ENCODE results near the gene SEC31B. TPM values are rescaled to one million over a fixed set of nuclear protein-coding genes. Genes with fewer than 3 reads are reported as not detected.

SEC31B gene
- total and polyA plus RNA-seq, 9 of the 15 experiments (the other 6 are each of a cell fraction or from before 2014, with no cell fraction given), result 0.91 to 7.0 (median 2.4) TPM

DNA sequence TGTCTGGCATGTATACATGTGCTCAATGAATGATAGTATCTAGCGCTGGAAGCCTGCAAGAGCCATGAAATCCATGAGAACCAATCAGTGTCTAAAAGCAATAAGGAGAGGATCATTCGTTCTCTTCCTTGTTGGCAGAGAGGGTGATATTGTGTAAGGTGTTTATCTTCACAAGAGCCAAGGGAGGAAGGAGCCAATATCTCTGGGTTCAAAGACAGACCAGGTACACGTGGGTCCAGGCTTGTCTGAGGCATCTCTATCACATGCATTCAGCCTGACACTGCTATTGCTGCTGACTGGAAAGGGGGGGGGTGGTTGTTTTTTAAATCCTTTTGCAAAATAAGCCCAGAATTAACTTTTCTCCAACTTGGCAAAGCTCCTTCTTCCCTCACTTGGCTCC lies 4.0 kb downstream of the SEC31B start:
- H4K20me1 ChIP-seq (replicated peaks; ENCODE audit: control insufficient read depth, insufficient read depth, low read length), result no peaks in the 10 kb centered on the region; the same call in 1 of the 2 replicates
- DNase-seq (ENCODE audit: extremely low read depth in 1 of 4, low spot score in 3 of 4) (no peak), FAIRE-seq (no peak), ATAC-seq (no peak)
- ChIA-PET CTCF (ENCODE audit: low intra/inter-chr PET ratio) (no interaction called here), POLR2A (no interaction called here)
- 79% methylated on average over 2 of the region's 3 CpGs for WGBS (ENCODE audit: insufficient coverage, low coverage, missing lambda C conversion rate)
- H3K4me1 ChIP-seq (replicated peaks in 1 of 2; ENCODE audit: control insufficient read depth in 2 of 2, insufficient read depth in 2 of 2, low read length in 2 of 2), result peaks cover 3 to 5% of the 10 kb centered on the region in 2 experiments; a peak in 3 of 5 replicates
- no peak for TF ChIP-seq KLF13 (tag; IDR thresholded peaks at IDR 0.05; ENCODE audit: borderline replicate concordance, low read depth)
- no peak for TF ChIP-seq ZNF12 (CRISPR knock-in tag; IDR thresholded peaks at IDR 0.05)
- no peak for TF ChIP-seq HMGN3 (IDR thresholded peaks at IDR 0.05; ENCODE audit: borderline replicate concordance, extremely low read depth, insufficient read length, low read depth, low read length)
- H3K27me3 ChIP-seq (ENCODE audit: control insufficient read depth in 2 of 2, insufficient read depth in 2 of 2, low read length in 2 of 2), result no peaks in the 10 kb centered on the region
- intact Hi-C loops (cut with micrococcal nuclease) (loop anchor here (5.0 kb wide), 1 partner anchor 362 kb away; no protein-coding TSS in a partner anchor), in situ Hi-C loops (cut with MboI) (no loop called here)
- H3K36me3 ChIP-seq (ENCODE audit: control insufficient read depth, insufficient read depth, low read length), result no peaks in the 10 kb centered on the region
- no TSS peak for BruUV-seq (replicated peaks)
- H3K27ac ChIP-seq (ENCODE audit: extremely low read depth, low read depth, low read length), result no peak overlapping the region
- H3K9ac ChIP-seq (ENCODE audit: insufficient read depth in 1 of 2, low read depth in 2 of 2, low read length in 2 of 2), result no peak overlapping the region
- H3K4me2 ChIP-seq (ENCODE audit: insufficient read depth, low read length), result no peak overlapping the region
- no peaks in the 10 kb centered on the region for H3K9me3 ChIP-seq (replicated peaks; ENCODE audit: control insufficient read depth, insufficient read depth, low read depth, low read length)
- H2AFZ ChIP-seq (ENCODE audit: low read depth, low read length), result no peak overlapping the region
- H3K79me2 ChIP-seq (ENCODE audit: control insufficient read depth, insufficient read depth, low read length), result no peaks in the 10 kb centered on the region
- H3K9me1 ChIP-seq (ENCODE audit: control insufficient read depth, insufficient read depth, low read length), result no peaks in the 10 kb centered on the region
- no peak overlapping the region for H3K4me3 ChIP-seq

DNA sequence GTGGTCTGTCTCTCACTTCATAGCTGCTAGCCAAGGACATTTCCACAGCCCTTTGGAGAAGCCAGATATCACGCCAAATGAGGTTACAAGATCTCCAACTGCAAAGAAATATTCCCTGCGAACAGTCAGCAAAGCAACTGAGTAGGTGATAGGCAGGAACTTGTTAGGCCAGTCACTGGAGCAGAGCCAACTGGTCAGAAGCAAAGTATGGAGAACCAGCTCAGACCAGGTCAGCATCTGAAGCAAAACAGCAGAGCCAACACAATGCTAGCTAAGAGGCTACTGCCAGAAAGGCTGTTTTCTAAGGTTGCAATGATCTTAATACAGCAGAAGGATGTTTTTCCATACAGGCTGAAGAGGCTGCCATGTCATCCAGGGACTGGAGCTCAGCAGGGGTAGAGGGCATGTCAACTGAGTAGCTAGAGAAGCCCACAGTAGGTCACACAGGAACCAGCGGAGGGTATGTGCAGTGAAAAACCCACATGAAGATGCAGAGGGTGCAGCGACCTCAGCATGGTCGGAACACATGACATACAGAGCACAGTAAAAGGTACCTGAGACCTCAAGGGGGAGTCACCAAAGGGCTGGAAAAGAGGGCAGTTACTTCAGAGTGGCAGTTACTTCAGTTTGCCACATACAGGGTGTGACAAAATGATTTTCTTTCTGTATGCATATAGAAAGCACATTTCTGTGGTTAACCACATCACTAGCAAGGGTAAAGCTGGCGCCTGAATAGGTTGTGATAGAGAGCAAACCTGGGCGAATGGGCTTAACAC lies 8.9 kb downstream of the SEC31B start:
- Histone ChIP-seq H3K9me1 (ENCODE audit: control insufficient read depth, insufficient read depth, low read length) (no peaks in the 10 kb centered on the region), H3K27ac (ENCODE audit: extremely low read depth, low read depth, low read length) (no peak overlapping the region), H3K9me3 (replicated peaks; ENCODE audit: control insufficient read depth, insufficient read depth, low read depth, low read length) (no peaks in the 10 kb centered on the region), H3K4me2 (ENCODE audit: insufficient read depth, low read length) (no peak overlapping the region), H3K36me3 (ENCODE audit: control insufficient read depth, insufficient read depth, low read length) (no peaks in the 10 kb centered on the region), H3K79me2 (ENCODE audit: control insufficient read depth, insufficient read depth, low read length) (no peaks in the 10 kb centered on the region), H2AFZ (ENCODE audit: low read depth, low read length) (no peak overlapping the region), H4K20me1 (replicated peaks; ENCODE audit: control insufficient read depth, insufficient read depth, low read length) (no peaks in the 10 kb centered on the region), H3K27me3 (ENCODE audit: control insufficient read depth in 2 of 2, insufficient read depth in 2 of 2, low read length in 2 of 2) (no peaks in the 10 kb centered on the region), H3K4me3 (no peak overlapping the region), H3K9ac (ENCODE audit: insufficient read depth in 1 of 2, low read depth in 2 of 2, low read length in 2 of 2) (no peak overlapping the region), H3K4me1 (replicated peaks in 1 of 2; ENCODE audit: control insufficient read depth in 2 of 2, insufficient read depth in 2 of 2, low read length in 2 of 2) (peaks cover 0 to 4% of the 10 kb centered on the region in 2 experiments; a peak in 2 of 5 replicates)
- in situ Hi-C loops (cut with MboI) (no loop called here), intact Hi-C loops (cut with micrococcal nuclease) (no loop called here)
- CTCF ChIA-PET (ENCODE audit: low intra/inter-chr PET ratio), result interaction anchor here (3.7 kb wide), 1 partner anchor 77 kb away, joined by 44 read pairs; no protein-coding TSS in a partner anchor
- no peak for ATAC-seq
- POLR2A ChIA-PET, result interaction anchor here (0.8 to 1.1 kb wide), 3 partner anchors 9 to 505 kb away, joined by 3 to 4 read pairs (median 3); no protein-coding TSS in a partner anchor
- no peak for FAIRE-seq
- no peak for DNase-seq (ENCODE audit: extremely low read depth in 1 of 4, low spot score in 3 of 4)
- BruUV-seq (replicated peaks), result no TSS peak
- no peak for TF ChIP-seq ETS2 (tag; IDR thresholded peaks at IDR 0.05; ENCODE audit: borderline replicate concordance, poor library complexity, severe bottlenecking)
- no peak for TF ChIP-seq PRMT5 (CRISPR knock-in tag; IDR thresholded peaks at IDR 0.05)
- TF ChIP-seq ZNF384 (IDR thresholded peaks at IDR 0.05; ENCODE audit: low read depth, low read length), result no peak
- TF ChIP-seq RAD51 (IDR thresholded peaks at IDR 0.05; ENCODE audit: borderline replicate concordance, low read depth), result no peak
- TF ChIP-seq LARP7 (IDR thresholded peaks at IDR 0.05), result no peak
- WGBS (ENCODE audit: insufficient coverage, low coverage, missing lambda C conversion rate), result 46% methylated on average over 7 of the region's 7 CpGs
